GM19023 (cell line): ENCODE results near the gene MYH9.
"Not testable (repeated sequence)": the region's sequence is repeated elsewhere in the genome, so short reads cannot be mapped to it uniquely, and the experiment has no call there.

Source experiments
- ATAC-seq: cut with Tn5 transposase; IDR thresholded peaks from one replicate; pipeline ENCODE4 v1.9.1; 2021; ENCODE audit warnings: mild to moderate bottlenecking, moderate library complexity; ENCODE audit not compliant: unreplicated experiment

The MYH9 gene

GRCh38 chr22:36415415-36416168 lies 27.8 kb upstream of the MYH9 start:
- ATAC-seq = no peak

GRCh38 chr22:36413022-36413775 lies 25.4 kb upstream of the MYH9 start:
- no peak for ATAC-seq

- no peak for ATAC-seq
Observed at GRCh38 chr22:36411589-36412258, 24.0 kb upstream of the MYH9 start.

GRCh38 chr22:36409911-36410756 lies 22.4 kb upstream of the MYH9 start:
- ATAC-seq = no peak

- not testable (repeated sequence) for ATAC-seq
Observed at GRCh38 chr22:36409554-36409910, 21.8 kb upstream of the MYH9 start.

- ATAC-seq = no peak
Observed at GRCh38 chr22:36409056-36409455, 21.3 kb upstream of the MYH9 start.

GRCh38 chr22:36406721-36407120 lies 19.0 kb upstream of the MYH9 start:
- no peak for ATAC-seq

GRCh38 chr22:36405671-36406538 lies 18.1 kb upstream of the MYH9 start:
- no peak for ATAC-seq

GRCh38 chr22:36405221-36405661 lies 17.5 kb upstream of the MYH9 start:
- ATAC-seq = no peak

- no peak for ATAC-seq
Observed at GRCh38 chr22:36404446-36404845, 16.7 kb upstream of the MYH9 start.

GRCh38 chr22:36399472-36399778 lies 11.7 kb upstream of the MYH9 start:
- no peak for ATAC-seq

- no peak for ATAC-seq
Observed at GRCh38 chr22:36398601-36399471, 11.1 kb upstream of the MYH9 start.

- ATAC-seq = no peak
Observed at GRCh38 chr22:36397131-36398093, 9.6 kb upstream of the MYH9 start.

GRCh38 chr22:36395915-36396314 lies 8.1 kb upstream of the MYH9 start:
- ATAC-seq = no peak

- ATAC-seq = no peak
Observed at GRCh38 chr22:36395055-36395849, 7.5 kb upstream of the MYH9 start.

- no peak for ATAC-seq
Observed at GRCh38 chr22:36391638-36392037, 3.9 kb upstream of the MYH9 start.

- not testable (repeated sequence) for ATAC-seq
Observed at GRCh38 chr22:36389122-36389521, 1.4 kb upstream of the MYH9 start.

GRCh38 chr22:36387709-36387958 lies 133 bp downstream of the MYH9 start:
- peak; percentile 7 for ATAC-seq
